ENCODE data around the gene CCSER1.

CCSER1 gene

GRCh38 chr4:91279899-91280298, 1152.7 kb downstream of the CCSER1 start:
- TF ChIP-seq CTCF (conservative IDR thresholded peaks at IDR 0.05) = no peak
- H3K27ac ChIP-seq = no peak overlapping the region

GRCh38 chr4:91280551-91281290, 1153.5 kb downstream of the CCSER1 start:
- no peak overlapping the region for H3K27ac ChIP-seq
- no peak for TF ChIP-seq CTCF (conservative IDR thresholded peaks at IDR 0.05)

- H3K27ac ChIP-seq = no peak overlapping the region
- TF ChIP-seq CTCF (conservative IDR thresholded peaks at IDR 0.05) = no peak
These were observed 1155.0 kb downstream of the CCSER1 start for GRCh38 chr4:91282217-91282616.

GRCh38 chr4:91283726-91284230, 1156.6 kb downstream of the CCSER1 start:
- no peak for TF ChIP-seq CTCF (conservative IDR thresholded peaks at IDR 0.05)
- no peak overlapping the region for H3K27ac ChIP-seq

- H3K27ac ChIP-seq = no peak overlapping the region
- no peak for TF ChIP-seq CTCF (conservative IDR thresholded peaks at IDR 0.05)
These were observed 1157.3 kb downstream of the CCSER1 start for GRCh38 chr4:91284480-91284879.

- TF ChIP-seq CTCF (conservative IDR thresholded peaks at IDR 0.05) = no peak
- H3K27ac ChIP-seq = no peak overlapping the region
These were observed 1158.3 kb downstream of the CCSER1 start for GRCh38 chr4:91285487-91285886.

GRCh38 chr4:91288702-91289311, 1161.6 kb downstream of the CCSER1 start:
- no peak for TF ChIP-seq CTCF (conservative IDR thresholded peaks at IDR 0.05)
- no peak overlapping the region for H3K27ac ChIP-seq
